ENCODE data around the gene SFTA2. TPM values are rescaled to one million over a fixed set of nuclear protein-coding genes. Genes with fewer than 3 reads are reported as not detected.

The SFTA2 gene
- polyA plus RNA-seq, 3 donors: not detected

DNA sequence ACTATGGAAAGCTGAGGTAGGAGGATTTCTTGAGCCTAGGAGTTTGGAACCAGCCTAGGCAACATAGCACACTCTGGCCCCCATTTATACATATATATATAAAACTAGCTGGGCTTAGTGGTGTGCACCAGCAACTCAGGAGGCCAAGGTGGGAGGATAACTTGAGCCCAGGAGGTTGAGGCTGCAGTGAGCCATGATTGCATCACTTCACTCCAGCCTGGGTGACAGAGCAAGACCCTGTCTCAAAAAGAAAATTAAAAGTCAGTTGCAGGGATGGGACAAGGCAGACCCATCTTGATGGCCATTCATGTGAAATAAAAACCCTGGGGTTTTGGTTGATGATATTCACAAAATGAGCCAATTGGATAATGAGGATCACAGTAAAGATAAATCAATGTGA, 30.5 kb downstream of the SFTA2 start:
- Mint-ChIP-seq H3K4me3 (no peak overlapping the region), H3K9me3 (no peaks in the 10 kb centered on the region), H3K27ac (peak overlapping the region in 1 of 7 donors; percentile 31), H3K36me3 (peaks cover 0 to 2% of the 10 kb centered on the region in 2 donors), H3K27me3 (ENCODE audit: low read depth in 3 of 3) (peaks cover 0 to 5% (median 2%) of the 10 kb centered on the region in 3 donors), H3K4me1 (no peaks in the 10 kb centered on the region)
- Histone ChIP-seq H3K9ac (ENCODE audit: insufficient read depth, low read length, poor library complexity, severe bottlenecking) (no peak overlapping the region), H3K36me3 (replicated peaks in 1 of 2; ENCODE audit: control insufficient read depth in 1 of 2, insufficient read depth in 2 of 2, low read length in 2 of 2) (no peaks in the 10 kb centered on the region), H4K20me1 (ENCODE audit: insufficient read depth, low read length) (no peaks in the 10 kb centered on the region), H3K79me2 (ENCODE audit: insufficient read depth, low read length) (no peaks in the 10 kb centered on the region), H3K27ac (ENCODE audit: low read depth in 1 of 2, low read length in 2 of 2) (no peak overlapping the region), H3K9me3 (replicated peaks in 1 of 2; ENCODE audit: control insufficient read depth in 1 of 2, insufficient read depth in 1 of 2, low read length in 2 of 2) (no peaks in the 10 kb centered on the region), H3K27me3 (ENCODE audit: control insufficient read depth in 2 of 2, insufficient read depth in 2 of 2, low read length in 2 of 2) (no peaks in the 10 kb centered on the region), H3K4me3 (replicated peaks in 1 of 3; ENCODE audit: low read depth in 2 of 3, low read length in 3 of 3) (no peak overlapping the region), H3K4me2 (replicated peaks; ENCODE audit: extremely low read depth, low read length, poor library complexity, severe bottlenecking) (no peak overlapping the region), H3K4me1 (ENCODE audit: control insufficient read depth in 1 of 2, insufficient read depth in 2 of 2, low read length in 2 of 2) (no peaks in the 10 kb centered on the region), H2AFZ (ENCODE audit: insufficient read depth, low read depth, low read length, poor library complexity, severe bottlenecking) (no peak overlapping the region)
- intact Hi-C loops (cut with micrococcal nuclease): no loop called here
- TF ChIP-seq, protein P1, sequence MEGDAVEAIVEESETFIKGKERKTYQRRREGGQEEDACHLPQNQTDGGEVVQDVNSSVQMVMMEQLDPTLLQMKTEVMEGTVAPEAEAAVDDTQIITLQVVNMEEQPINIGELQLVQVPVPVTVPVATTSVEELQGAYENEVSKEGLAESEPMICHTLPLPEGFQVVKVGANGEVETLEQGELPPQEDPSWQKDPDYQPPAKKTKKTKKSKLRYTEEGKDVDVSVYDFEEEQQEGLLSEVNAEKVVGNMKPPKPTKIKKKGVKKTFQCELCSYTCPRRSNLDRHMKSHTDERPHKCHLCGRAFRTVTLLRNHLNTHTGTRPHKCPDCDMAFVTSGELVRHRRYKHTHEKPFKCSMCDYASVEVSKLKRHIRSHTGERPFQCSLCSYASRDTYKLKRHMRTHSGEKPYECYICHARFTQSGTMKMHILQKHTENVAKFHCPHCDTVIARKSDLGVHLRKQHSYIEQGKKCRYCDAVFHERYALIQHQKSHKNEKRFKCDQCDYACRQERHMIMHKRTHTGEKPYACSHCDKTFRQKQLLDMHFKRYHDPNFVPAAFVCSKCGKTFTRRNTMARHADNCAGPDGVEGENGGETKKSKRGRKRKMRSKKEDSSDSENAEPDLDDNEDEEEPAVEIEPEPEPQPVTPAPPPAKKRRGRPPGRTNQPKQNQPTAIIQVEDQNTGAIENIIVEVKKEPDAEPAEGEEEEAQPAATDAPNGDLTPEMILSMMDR (IDR thresholded peaks at IDR 0.05): no peak
- DNase-seq: no peak

DNA sequence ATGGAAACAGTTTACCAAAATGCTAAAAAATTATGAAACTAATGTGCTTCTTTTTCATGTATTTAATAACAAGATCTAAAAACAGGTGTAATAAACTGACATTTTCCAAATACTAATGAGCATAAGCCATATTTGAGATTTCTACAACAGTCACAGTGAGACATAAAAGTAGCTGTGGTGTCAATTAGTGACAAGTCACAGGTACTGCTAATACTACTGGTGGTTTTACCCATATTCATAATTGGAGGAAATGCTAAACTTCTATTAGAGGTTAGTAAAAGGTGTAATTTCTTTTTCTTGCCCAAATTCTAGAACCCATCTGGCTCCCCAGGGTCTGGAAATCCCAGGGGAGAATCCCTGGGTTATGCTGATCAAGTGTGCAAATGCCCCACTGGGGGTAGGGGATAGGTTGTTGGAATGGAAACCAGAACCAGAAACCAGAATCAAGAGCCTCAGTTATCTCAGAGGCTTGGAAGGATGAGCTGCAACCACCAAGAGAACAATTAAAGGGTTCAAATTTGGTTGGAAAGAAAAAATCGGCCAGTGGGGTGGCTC, 31.0 kb downstream of the SFTA2 start:
- TF ChIP-seq, protein P1 (IDR thresholded peaks at IDR 0.05): no peak
- Histone ChIP-seq H3K36me3 (replicated peaks in 1 of 2; ENCODE audit: control insufficient read depth in 1 of 2, insufficient read depth in 2 of 2, low read length in 2 of 2) (no peaks in the 10 kb centered on the region), H3K9me3 (replicated peaks in 1 of 2; ENCODE audit: control insufficient read depth in 1 of 2, insufficient read depth in 1 of 2, low read length in 2 of 2) (no peaks in the 10 kb centered on the region), H3K27ac (ENCODE audit: low read depth in 1 of 2, low read length in 2 of 2) (no peak overlapping the region), H3K4me3 (replicated peaks in 1 of 3; ENCODE audit: low read depth in 2 of 3, low read length in 3 of 3) (no peak overlapping the region), H3K79me2 (ENCODE audit: insufficient read depth, low read length) (no peaks in the 10 kb centered on the region), H3K4me2 (replicated peaks; ENCODE audit: extremely low read depth, low read length, poor library complexity, severe bottlenecking) (no peak overlapping the region), H3K4me1 (ENCODE audit: control insufficient read depth in 1 of 2, insufficient read depth in 2 of 2, low read length in 2 of 2) (no peaks in the 10 kb centered on the region), H3K27me3 (ENCODE audit: control insufficient read depth in 2 of 2, insufficient read depth in 2 of 2, low read length in 2 of 2) (no peaks in the 10 kb centered on the region), H4K20me1 (ENCODE audit: insufficient read depth, low read length) (no peaks in the 10 kb centered on the region), H3K9ac (ENCODE audit: insufficient read depth, low read length, poor library complexity, severe bottlenecking) (no peak overlapping the region), H2AFZ (ENCODE audit: insufficient read depth, low read depth, low read length, poor library complexity, severe bottlenecking) (no peak overlapping the region)
- no peak for DNase-seq
- intact Hi-C loops (cut with micrococcal nuclease): no loop called here
- no CpG with 5 or more reads among the region's 1 CpG for WGBS (ENCODE audit: insufficient coverage)
- Mint-ChIP-seq H3K4me1 (no peaks in the 10 kb centered on the region), H3K36me3 (peaks cover 0 to 2% of the 10 kb centered on the region in 2 donors), H3K27me3 (ENCODE audit: low read depth in 3 of 3) (peaks cover under 1 to 7% (median 2%) of the 10 kb centered on the region in 3 donors), H3K9me3 (no peaks in the 10 kb centered on the region), H3K27ac (no peak overlapping the region), H3K4me3 (no peak overlapping the region)
